Medulla oblongata (tissue), 1 donor: ENCODE data around the gene SERF2.
"Not testable (repeated sequence)": the region's sequence is repeated elsewhere in the genome, so short reads cannot be mapped to it uniquely, and the experiment has no call there.

Source experiments
- DNase-seq: peaks from one replicate; pipeline ENCODE4 v3.0.0-alpha.2; 2015; ENCODE audit errors: extremely low spot score

SERF2 gene

GRCh38 chr15:43793647-43794046 is 1.5 kb downstream of the SERF2 start:
- no peak for DNase-seq

- DNase-seq = no peak
Measured at GRCh38 chr15:43794269-43795037, 2.3 kb downstream of the SERF2 start.

GRCh38 chr15:43795197-43795596 is 3.1 kb downstream of the SERF2 start:
- DNase-seq = no peak

DNA sequence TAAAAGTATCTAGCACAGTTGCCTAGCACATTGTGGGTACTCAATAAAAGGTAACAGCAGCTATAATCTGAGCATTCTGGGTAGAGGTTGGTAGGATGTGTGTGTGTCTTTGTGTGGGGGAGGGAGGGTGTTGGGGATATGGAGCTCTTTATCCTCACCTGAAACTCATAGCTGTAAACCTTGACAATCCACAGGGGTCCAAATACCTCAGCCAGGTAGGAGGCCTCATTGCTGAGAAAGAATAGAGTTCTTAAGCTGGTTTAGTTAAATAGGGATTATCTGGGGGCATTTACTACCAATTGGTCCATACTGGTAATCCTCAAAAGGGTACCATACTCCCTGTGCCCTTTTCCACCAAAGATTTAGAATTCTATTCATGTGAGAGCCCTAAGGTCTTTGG is 3.9 kb downstream of the SERF2 start:
- no peak for DNase-seq

- no peak for DNase-seq
Measured at GRCh38 chr15:43796566-43796965, 4.4 kb downstream of the SERF2 start.

GRCh38 chr15:43799209-43799944 is 7.3 kb downstream of the SERF2 start:
- no peak for DNase-seq

- DNase-seq = no peak
Measured at GRCh38 chr15:43799945-43800285, 7.8 kb downstream of the SERF2 start, which contains the start of gene SERINC4. Gene SERINC4 (minus strand): TSS chr15:43800220. CDS start chr15:43799986, 234 bp downstream.

GRCh38 chr15:43800286-43801141 is 8.4 kb downstream of the SERF2 start, which contains the start of gene HYPK:
Gene HYPK (plus strand): TSS chr15:43800599. CDS start chr15:43800623, 24 bp downstream.
- peak; percentile 97 for DNase-seq

- not testable (repeated sequence) for DNase-seq
Measured at GRCh38 chr15:43802676-43803075, 10.6 kb downstream of the SERF2 start.

DNA sequence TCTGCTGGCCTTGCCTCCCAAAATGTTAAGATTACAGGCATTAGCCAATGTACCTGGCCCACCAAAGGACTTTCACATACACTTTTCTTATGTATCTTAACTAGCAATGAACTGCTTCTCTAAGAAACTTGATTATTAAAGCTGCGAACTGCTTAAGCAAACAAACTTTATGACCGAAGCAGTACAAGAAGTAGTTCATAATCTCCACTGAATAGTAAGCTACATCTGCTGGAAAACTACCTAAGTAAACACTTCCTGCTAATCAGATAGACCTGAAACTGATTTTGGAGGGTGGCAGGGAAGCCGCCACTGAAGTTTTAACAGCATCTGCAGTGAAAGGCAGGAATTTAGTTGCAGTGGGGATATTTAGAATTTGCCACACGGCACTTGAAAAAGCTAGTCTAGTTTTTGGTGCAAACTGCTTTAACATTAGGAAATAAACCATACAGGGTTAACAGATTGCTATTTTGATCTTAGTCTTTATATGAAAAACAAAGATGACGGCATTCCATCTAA is 16.4 kb downstream of the SERF2 start:
- DNase-seq = no peak

- no peak for DNase-seq
Measured at GRCh38 chr15:43808960-43809678, 17.0 kb downstream of the SERF2 start.

- not testable (repeated sequence) for DNase-seq
Measured at GRCh38 chr15:43815064-43815463, 22.9 kb downstream of the SERF2 start.

GRCh38 chr15:43821505-43821904 is 29.4 kb downstream of the SERF2 start:
- no peak for DNase-seq

GRCh38 chr15:43824302-43825246 is 32.5 kb downstream of the SERF2 start, which contains the start of gene MFAP1:
Gene MFAP1 (minus strand): TSS chr15:43824690. CDS start chr15:43824569, 121 bp downstream.
- DNase-seq = peak; percentile 98

GRCh38 chr15:43825305-43825704 is 33.2 kb downstream of the SERF2 start:
- DNase-seq = not testable (repeated sequence)

GRCh38 chr15:43826029-43826507 is 33.9 kb downstream of the SERF2 start:
- DNase-seq = no peak

- peak; percentile 65 for DNase-seq
Measured at GRCh38 chr15:43826508-43827341, 34.6 kb downstream of the SERF2 start, which contains the start of gene WDR76. Gene WDR76 (plus strand): TSS chr15:43827002. CDS start chr15:43827033, 31 bp downstream.

- no peak for DNase-seq
Measured at GRCh38 chr15:43828061-43828657, 36.0 kb downstream of the SERF2 start.
